A172 (cell line): ENCODE results near the gene RNF8. TPM values are rescaled to one million over a fixed set of nuclear protein-coding genes. Genes with fewer than 3 reads are reported as not detected.
A peak's percentile ranks its signal among the peaks of the same experiment; 100 is the strongest.
"Not testable (repeated sequence)": the region's sequence is repeated elsewhere in the genome, so short reads cannot be mapped to it uniquely, and the experiment has no call there.

Experiments used
- DNase-seq: peaks from one replicate; pipeline ENCODE4 v3.0.0-alpha.2; 2015; ENCODE audit warnings: low spot score
- total RNA-seq: library from RNA; depleted of rRNA; stranded (reverse); fragments of >200 nt; shearing (Covaris generic); gene quantifications from 2 replicates; pipeline ENCODE4 v1.2.3, GENCODE V29; 2014

RNF8 gene
- total RNA-seq, 1 experiment from 2014 or later: 40.2 TPM

DNA sequence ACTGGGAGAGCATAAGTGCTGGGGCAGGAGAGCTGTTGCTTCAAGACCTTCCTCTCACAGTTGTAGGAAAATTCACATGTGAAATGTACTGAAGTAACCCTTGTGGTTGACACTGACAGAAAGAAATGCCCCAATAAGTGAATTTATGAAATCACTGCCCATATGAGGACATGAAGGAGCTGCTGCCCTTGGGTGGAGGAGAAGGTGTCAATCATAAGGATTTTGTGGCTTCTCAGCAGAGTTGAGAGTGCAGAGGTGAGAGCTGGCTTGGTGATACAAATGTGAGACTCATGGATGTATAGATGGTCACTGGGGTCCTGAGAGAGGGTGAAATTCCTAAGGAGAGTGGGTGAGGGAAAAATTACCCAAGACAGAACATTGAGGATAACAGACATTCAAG lies 45.3 kb downstream of the RNF8 start:
- DNase-seq: no peak

GRCh38 chr6:37399795-37400490 lies 46.2 kb downstream of the RNF8 start:
- no peak for DNase-seq

DNA sequence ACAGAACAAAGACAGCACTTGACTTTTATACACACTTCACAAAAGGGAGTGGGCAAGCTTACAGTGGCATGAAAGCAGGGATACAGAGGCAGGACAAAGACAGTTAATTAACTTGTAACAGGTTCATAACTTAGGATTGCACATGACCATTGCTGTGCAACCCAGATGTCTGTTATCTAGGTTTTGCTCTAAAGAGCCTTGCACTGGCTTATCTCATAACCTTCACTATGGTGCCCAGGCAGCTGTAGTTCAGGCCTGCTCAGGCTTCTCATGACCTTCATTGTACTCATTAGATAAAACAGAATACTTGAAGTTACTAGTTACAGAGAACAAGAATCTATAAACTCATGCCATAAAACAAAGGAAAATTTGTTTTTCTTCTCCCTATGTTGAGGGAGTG lies 47.9 kb downstream of the RNF8 start:
- not testable (repeated sequence) for DNase-seq

DNA sequence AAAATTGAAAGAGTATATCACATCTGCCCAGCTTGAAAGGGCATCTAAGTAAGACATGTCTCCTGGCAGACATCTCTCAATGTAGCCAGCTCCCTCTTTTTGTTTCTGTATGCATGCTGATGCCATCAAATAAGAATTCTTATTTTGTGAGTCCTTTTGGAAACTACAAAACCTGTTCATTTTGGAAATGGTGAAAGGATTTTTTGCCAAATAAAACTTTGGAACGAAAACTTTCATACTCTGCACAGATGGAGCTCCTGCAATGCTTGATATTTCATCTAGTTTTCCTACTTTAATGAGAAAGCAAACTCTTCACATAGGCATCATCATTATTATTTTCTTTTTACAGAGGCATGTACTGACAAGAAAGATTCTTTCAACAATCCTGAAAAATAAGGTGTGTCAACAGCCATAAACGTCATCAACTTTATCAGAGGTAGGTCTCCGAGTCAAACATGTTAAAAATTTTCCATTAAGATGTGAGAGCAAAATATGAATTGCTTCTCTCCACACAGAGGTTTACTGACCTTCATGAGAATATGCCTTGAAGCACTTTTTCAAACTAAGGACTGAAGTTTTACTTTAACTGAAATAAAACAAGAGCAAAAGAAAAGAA lies 53.1 kb downstream of the RNF8 start:
- no peak for DNase-seq

- no peak for DNase-seq
Observed at GRCh38 chr6:37407948-37408347, 54.2 kb downstream of the RNF8 start.

- DNase-seq: no peak
Observed at GRCh38 chr6:37409501-37409900, 55.7 kb downstream of the RNF8 start.

- DNase-seq: no peak
Observed at GRCh38 chr6:37417393-37417792, 63.6 kb downstream of the RNF8 start.

DNA sequence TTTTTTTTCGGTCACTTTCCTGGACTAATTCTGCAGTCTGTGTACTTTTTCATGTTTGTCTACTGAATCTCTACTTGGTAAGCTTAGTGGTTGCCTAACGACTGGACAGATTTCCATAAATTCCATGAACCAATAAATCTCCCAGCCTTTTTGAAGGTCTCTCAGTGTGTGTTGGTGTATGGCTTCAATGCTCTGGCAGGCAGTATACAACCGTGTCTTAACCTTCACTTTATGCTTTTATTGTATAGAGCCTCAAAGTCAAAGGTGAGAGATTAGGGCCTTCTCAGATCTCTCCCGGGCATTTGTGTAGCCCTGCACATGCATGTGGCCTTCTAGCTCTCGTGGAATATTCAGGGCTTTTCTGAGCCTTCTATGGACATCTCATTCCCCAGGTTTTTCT lies 64.9 kb downstream of the RNF8 start:
- no peak for DNase-seq

DNA sequence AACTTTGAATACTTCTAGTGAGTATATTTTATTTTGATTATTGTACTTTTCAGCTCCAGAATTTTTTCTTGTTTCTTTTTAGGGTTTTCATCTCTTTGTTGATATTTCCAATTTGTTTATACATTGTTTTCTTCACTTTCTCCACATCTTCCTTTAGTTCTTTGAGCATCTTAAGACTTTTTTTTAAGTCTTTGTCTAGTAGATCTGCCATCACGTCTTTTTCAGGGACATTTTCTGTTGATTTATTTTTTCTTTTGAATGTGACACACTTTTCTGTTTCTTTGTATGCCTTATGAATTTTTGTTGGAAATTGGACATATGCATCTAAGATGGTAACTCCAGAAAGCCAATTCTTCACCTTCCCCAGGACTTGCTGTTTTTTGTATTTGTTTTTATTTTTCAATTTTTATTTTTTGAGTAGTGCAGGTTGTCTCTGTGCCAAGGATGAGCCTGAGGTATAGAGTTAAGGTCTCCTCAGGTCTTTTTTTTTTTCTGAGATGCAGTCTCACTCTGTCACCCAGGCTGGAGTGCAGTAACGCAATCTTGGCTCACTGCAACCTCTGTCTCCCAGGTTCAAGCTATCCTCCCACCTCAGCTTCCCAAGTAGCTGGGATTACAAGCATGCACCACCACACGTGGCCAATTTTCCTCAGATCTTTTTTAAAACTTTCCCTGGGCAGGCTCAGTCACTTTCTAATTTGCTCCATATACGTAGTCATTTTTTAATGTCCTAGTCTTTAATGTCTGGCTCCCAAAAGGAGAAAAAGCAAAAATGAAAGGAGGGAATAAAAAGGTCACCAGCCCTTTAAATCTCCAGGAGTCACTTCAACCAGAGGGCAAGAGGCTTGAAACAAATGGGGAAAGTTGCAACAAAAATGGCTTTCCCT lies 72.5 kb downstream of the RNF8 start:
- no peak for DNase-seq

GRCh38 chr6:37426945-37427510 lies 73.2 kb downstream of the RNF8 start:
- DNase-seq: no peak

GRCh38 chr6:37429352-37429750 lies 75.6 kb downstream of the RNF8 start:
- DNase-seq: peak; percentile 4

GRCh38 chr6:37432590-37432915 lies 78.8 kb downstream of the RNF8 start:
- DNase-seq: no peak

- peak; percentile 74 for DNase-seq
Observed at GRCh38 chr6:37432916-37433656, 79.3 kb downstream of the RNF8 start, which contains the start of gene CMTR1. CMTR1 (plus strand) TSS chr6:37433221; CDS start chr6:37435630, 2,409 bp downstream.

- DNase-seq: peak; percentile 13
Observed at GRCh38 chr6:37433657-37434271, 80.0 kb downstream of the RNF8 start.

GRCh38 chr6:37435373-37435772 lies 81.6 kb downstream of the RNF8 start:
- DNase-seq: no peak

GRCh38 chr6:37435816-37436215 lies 82.0 kb downstream of the RNF8 start:
- no peak for DNase-seq

DNA sequence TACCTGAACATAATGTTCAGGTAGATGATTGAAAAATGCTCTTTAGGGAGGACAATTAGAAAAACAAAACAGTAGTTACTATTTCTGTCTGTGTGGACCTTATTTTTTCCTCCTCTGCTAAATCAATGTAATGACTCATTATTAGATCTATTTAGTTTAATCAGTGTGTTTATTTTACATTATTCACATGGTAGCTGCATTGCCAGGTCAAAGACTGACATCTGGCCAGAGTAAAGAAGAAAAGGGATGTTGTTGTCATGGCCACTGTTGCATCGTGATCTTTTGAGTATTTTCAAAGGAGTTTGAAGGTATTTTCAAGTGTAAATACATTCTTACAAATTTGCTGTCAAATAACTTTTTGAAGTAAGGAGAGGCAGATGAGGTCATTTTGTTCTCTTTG lies 85.1 kb downstream of the RNF8 start:
- no peak for DNase-seq

GRCh38 chr6:37441651-37442050 lies 87.9 kb downstream of the RNF8 start:
- DNase-seq: no peak

- DNase-seq: no peak
Observed at GRCh38 chr6:37442416-37443215, 88.8 kb downstream of the RNF8 start.

GRCh38 chr6:37443216-37443542 lies 89.4 kb downstream of the RNF8 start:
- not testable (repeated sequence) for DNase-seq
